ENCODE data around the gene OTOP2. TPM values are rescaled to one million over a fixed set of nuclear protein-coding genes. Genes with fewer than 3 reads are reported as not detected.

OTOP2 gene, protein sequence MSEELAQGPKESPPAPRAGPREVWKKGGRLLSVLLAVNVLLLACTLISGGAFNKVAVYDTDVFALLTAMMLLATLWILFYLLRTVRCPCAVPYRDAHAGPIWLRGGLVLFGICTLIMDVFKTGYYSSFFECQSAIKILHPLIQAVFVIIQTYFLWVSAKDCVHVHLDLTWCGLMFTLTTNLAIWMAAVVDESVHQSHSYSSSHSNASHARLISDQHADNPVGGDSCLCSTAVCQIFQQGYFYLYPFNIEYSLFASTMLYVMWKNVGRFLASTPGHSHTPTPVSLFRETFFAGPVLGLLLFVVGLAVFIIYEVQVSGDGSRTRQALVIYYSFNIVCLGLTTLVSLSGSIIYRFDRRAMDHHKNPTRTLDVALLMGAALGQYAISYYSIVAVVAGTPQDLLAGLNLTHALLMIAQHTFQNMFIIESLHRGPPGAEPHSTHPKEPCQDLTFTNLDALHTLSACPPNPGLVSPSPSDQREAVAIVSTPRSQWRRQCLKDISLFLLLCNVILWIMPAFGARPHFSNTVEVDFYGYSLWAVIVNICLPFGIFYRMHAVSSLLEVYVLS
- total RNA-seq, result 10 to 100 TPM in 3 of 4 donors, 1 to 10 TPM in 1; 3.4 to 99.1 (median 62.6) TPM

DNA sequence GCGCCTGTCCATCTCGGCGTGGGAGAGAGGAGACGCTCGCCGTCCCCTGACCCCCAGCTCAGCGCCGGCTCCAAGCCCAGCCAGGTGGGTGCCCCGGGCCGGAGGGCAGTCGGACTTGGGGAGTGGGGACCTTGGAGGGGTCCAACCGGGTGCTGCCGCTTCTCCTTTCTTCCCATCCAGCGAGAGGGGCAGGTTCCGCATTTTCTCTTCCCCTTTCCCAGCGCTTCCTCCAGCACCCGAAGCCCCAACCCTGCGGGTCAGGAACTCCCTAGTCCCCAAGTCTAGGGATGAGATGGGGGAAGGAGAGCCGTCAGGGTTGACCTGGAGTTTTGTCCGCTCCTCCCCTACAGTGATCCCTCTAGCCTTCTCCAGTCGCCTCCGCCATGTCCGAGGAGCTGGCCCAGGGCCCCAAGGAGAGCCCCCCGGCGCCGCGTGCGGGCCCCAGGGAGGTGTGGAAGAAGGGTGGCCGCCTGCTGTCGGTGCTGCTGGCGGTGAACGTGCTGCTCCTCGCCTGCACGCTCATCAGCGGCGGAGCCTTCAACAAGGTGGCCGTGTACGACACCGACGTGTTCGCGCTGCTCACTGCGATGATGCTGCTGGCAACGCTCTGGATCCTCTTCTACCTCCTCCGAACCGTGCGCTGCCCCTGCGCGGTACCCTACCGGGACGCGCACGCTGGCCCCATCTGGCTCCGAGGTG is at the start of gene OTOP2:
Gene OTOP2 (plus strand): TSS at position 24 of the 699 bp plus-strand sequence. CDS start 360 bp downstream, at position 384.
- peaks cover 10 to 24% (median 15%) of the 10 kb centered on the region in 4 donors for H3K4me1 ChIP-seq
- 10 to 15% methylated on average over 7 to 48 of the region's 54 CpGs for WGBS, 2 donors (ENCODE audit: low coverage in 1 of 2)
- peak; percentile 25 for DNase-seq
- no peaks in the 10 kb centered on the region for H3K9me3 ChIP-seq
- no peaks in the 10 kb centered on the region for H3K36me3 ChIP-seq
- in situ Hi-C loops (cut with MboI; ENCODE audit: low pct_ligation_motif_present in 1 of 4, low pct_unique_long_range_greater_than_20kb in 1 of 4, low sequenced_read_pairs in 3 of 4) (no loop called here), intact Hi-C loops (cut with DNase I; ENCODE audit: low total_unique reads) (no loop called here)
- no peak within 1 kb of the TSS for H3K27ac ChIP-seq
- peaks cover 96% of the 10 kb centered on the region for H3K27me3 ChIP-seq
- H3K4me3 ChIP-seq, result peak within 1 kb of the TSS in 2 of 4 donors; percentile 21 to 41
- TF ChIP-seq POLR2AphosphoS5 (IDR thresholded peaks at IDR 0.05) (no peak), CTCF (IDR thresholded peaks at IDR 0.05) (no peak), EP300 (IDR thresholded peaks at IDR 0.05; ENCODE audit: low read depth) (no peak)

DNA sequence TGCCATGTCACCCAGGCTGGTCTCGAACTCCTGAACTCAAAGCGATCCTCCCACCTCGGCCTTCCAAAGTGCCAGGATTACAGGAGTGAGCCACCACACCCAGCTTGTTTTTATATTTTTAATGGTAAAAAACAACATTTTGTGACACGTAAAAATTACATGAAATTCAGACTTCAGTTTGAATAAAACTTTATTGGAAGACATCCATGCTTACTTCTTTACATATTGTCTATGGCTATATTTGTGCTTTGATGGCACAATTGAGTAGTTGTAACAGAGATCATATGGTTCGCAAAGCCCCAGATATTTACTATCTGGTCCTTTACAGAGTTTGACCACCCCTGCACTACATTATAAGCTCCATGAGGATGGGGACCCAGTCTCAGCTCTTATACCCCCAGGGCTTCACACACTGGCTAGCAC is 49.4 kb upstream of the OTOP2 start:
- intact Hi-C loops (cut with DNase I; ENCODE audit: low total_unique reads) (loop anchor here (5.0 kb wide), 1 partner anchor 1668 kb away; the partner anchor contains the start of gene PRCD), in situ Hi-C loops (cut with MboI; ENCODE audit: low pct_ligation_motif_present in 1 of 4, low pct_unique_long_range_greater_than_20kb in 1 of 4, low sequenced_read_pairs in 3 of 4) (loop anchor here in 2 of 4 donors (25.0 kb wide), 1 partner anchor 137 kb away; the partner anchor contains the start of genes NHERF1 (in 2 of the 2) and RAB37 (in 2 of the 2))
- TF ChIP-seq CTCF (IDR thresholded peaks at IDR 0.05) (no peak), EP300 (IDR thresholded peaks at IDR 0.05; ENCODE audit: low read depth) (no peak), POLR2A (IDR thresholded peaks at IDR 0.05) (no peak), POLR2AphosphoS5 (IDR thresholded peaks at IDR 0.05) (no peak)
- 83 to 97% methylated on average over 1 to 5 of the region's 5 CpGs for WGBS, 2 donors (ENCODE audit: low coverage in 1 of 2)
- Histone ChIP-seq H3K4me3 (no peak overlapping the region), H3K27me3 (no peaks in the 10 kb centered on the region), H3K27ac (no peak overlapping the region), H3K4me1 (peaks cover 5 to 28% (median 22%) of the 10 kb centered on the region in 4 donors), H3K9me3 (no peaks in the 10 kb centered on the region), H3K36me3 (no peaks in the 10 kb centered on the region)
- no peak for DNase-seq

- no peaks in the 10 kb centered on the region for H3K9me3 ChIP-seq
- H3K27me3 ChIP-seq, result no peaks in the 10 kb centered on the region
- TF ChIP-seq POLR2AphosphoS5 (IDR thresholded peaks at IDR 0.05) (no peak), CTCF (IDR thresholded peaks at IDR 0.05) (no peak), EP300 (IDR thresholded peaks at IDR 0.05; ENCODE audit: low read depth) (no peak), POLR2A (IDR thresholded peaks at IDR 0.05) (no peak)
- in situ Hi-C loops (cut with MboI; ENCODE audit: low pct_ligation_motif_present in 1 of 4, low pct_unique_long_range_greater_than_20kb in 1 of 4, low sequenced_read_pairs in 3 of 4) (no loop called here), intact Hi-C loops (cut with DNase I; ENCODE audit: low total_unique reads) (loop anchor here (5.0 kb wide), 1 partner anchor 1667 kb away; the partner anchor contains the start of gene PRCD)
- peaks cover 5 to 28% (median 22%) of the 10 kb centered on the region in 4 donors for H3K4me1 ChIP-seq
- H3K4me3 ChIP-seq, result no peak overlapping the region
- no peaks in the 10 kb centered on the region for H3K36me3 ChIP-seq
- no peak overlapping the region for H3K27ac ChIP-seq
- 65 to 77% methylated on average over 2 to 5 of the region's 5 CpGs for WGBS, 2 donors (ENCODE audit: low coverage in 1 of 2)
- no peak for DNase-seq
Measured at GRCh38 chr17:74875155-74875976, 48.7 kb upstream of the OTOP2 start.

Measured in transverse colon (tissue), 4 donors.